Spleen (tissue), 7 donors: ENCODE data around the gene TSPAN14.

Source experiments
- CTCF ChIP-seq, 11 experiments: fragments of 200-600 bp in 7 of 11; fragments of 450-650 bp in 4 of 11; sonication (generic) in 4 of 11; IDR thresholded peaks in 8 of 11; conservative IDR thresholded peaks in 3 of 11; 1 replicate in 7 of 11; 2 replicates in 4 of 11; pipeline versions ENCODE4 v1.4.0 to v1.8.0; 2016 to 2021; ENCODE audit warnings: antibody characterized with exemption in 11 of 11, inconsistent platforms in 4 of 11, mild to moderate bottlenecking in 1 of 11
- POLR2A ChIP-seq, 3 donors: fragments of 450-650 bp; IDR thresholded peaks; one replicate each; pipeline ENCODE4 v1.5.1; 2017; ENCODE audit warnings: antibody characterized with exemption in 3 of 3, mild to moderate bottlenecking in 1 of 3
- donor health status: DM: no; HTN: no; CAD: no; lungs with moderate emphysema.
- donor health status: DM: no; HTN: no; CAD: no.
- donor health status: DM: no; HTN: no; CAD: no.

GRCh38 chr10:80485076-80485945 is 31.2 kb downstream of the TSPAN14 start:
- TF ChIP-seq POLR2A (IDR thresholded peaks at IDR 0.05) (no peak), CTCF (IDR thresholded peaks at IDR 0.05 in 8 of 11, conservative IDR thresholded peaks at IDR 0.05 in 3 of 11) (no peak)
